Measurements from ENCODE around the gene LIMK1.

DNA sequence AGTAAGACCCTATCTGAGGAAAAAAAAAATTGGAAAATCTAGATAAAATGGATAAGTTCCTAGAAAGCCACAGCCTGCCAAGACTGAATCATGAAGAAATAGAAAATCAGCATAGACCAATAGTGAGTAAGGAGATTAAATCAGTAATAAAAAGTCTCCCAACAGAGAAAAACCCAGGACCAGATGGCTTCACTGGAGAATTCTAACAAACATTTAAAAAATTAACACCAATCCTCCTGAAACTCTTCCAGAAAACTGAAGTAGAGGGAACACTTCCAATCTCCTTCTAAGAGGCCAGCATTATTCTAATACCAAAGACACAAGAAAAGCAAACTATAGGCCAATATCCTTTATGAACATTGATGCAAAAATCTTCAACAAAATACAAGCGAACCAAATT is 8.8 kb upstream of the LIMK1 start:
- TF ChIP-seq, protein P1, sequence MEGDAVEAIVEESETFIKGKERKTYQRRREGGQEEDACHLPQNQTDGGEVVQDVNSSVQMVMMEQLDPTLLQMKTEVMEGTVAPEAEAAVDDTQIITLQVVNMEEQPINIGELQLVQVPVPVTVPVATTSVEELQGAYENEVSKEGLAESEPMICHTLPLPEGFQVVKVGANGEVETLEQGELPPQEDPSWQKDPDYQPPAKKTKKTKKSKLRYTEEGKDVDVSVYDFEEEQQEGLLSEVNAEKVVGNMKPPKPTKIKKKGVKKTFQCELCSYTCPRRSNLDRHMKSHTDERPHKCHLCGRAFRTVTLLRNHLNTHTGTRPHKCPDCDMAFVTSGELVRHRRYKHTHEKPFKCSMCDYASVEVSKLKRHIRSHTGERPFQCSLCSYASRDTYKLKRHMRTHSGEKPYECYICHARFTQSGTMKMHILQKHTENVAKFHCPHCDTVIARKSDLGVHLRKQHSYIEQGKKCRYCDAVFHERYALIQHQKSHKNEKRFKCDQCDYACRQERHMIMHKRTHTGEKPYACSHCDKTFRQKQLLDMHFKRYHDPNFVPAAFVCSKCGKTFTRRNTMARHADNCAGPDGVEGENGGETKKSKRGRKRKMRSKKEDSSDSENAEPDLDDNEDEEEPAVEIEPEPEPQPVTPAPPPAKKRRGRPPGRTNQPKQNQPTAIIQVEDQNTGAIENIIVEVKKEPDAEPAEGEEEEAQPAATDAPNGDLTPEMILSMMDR (IDR thresholded peaks at IDR 0.05; ENCODE audit: low read length) = no peak
- no peak for TF ChIP-seq EZH2 (optimal IDR thresholded peaks at IDR 0.05; ENCODE audit: low read depth, low read length)
